K562 (cell line): ENCODE measurements around the gene CHD2. TPM values are rescaled to one million over a fixed set of nuclear protein-coding genes. Genes with fewer than 3 reads are reported as not detected.

ENCODE experiments used
- TEAD2 ChIP-seq: fragments of 450-650 bp; IDR thresholded peaks from 2 replicates; pipeline ENCODE4 v1.6.1; 2016; ENCODE audit warnings: missing genetic modification characterization, control low read depth, missing compliant biosample characterization
- ZNF431 ChIP-seq: sonication (generic); formaldehyde crosslinking; IDR thresholded peaks from 2 replicates; pipeline ENCODE4 v1.8.0; 2022; ENCODE audit warnings: mild to moderate bottlenecking, missing genetic modification reagents
- polyA plus RNA-seq, 8 experiments: library from polyadenylated mRNA; depleted of rRNA in 4 of 8; stranded (reverse) in 5 of 8; unstranded in 3 of 8; fragments of >200 nt; fragmentation: Nextera tagmentation in 2 of 8; fragmentation: Illumina TruSeq in 1 of 8; extraction: Ambion mirVana in 2 of 8; extraction: Trizol in 1 of 8; gene quantifications; 2 replicates each; pipeline versions ENCODE4 v1.2.1 to v1.2.3, GENCODE V29; 2011 to 2014; ENCODE audit warnings: inconsistent platforms in 1 of 8, missing spikeins in 1 of 8
- total RNA-seq, 7 experiments: library from RNA; depleted of rRNA in 6 of 7; stranded (reverse); fragments of >200 nt in 6 of 7; fragmentation: Illumina TruSeq in 2 of 7; extraction: Trizol in 2 of 7; gene quantifications; 2 replicates each; pipeline versions ENCODE4 v1.2.1 to v1.2.3, GENCODE V29; 2011 to 2021; ENCODE audit warnings: low replicate concordance in 1 of 7
- TF ChIP-seq, protein P1 (sequence below): fragments of 200-600 bp; sonication (generic); IDR thresholded peaks from one replicate; pipeline ENCODE4 v1.6.1; 2012; ENCODE audit warnings: mild to moderate bottlenecking, low read depth, low read length, inconsistent platforms
- TF ChIP-seq, protein P2 (sequence below), 2 experiments: fragments of 450-650 bp; IDR thresholded peaks; 2 replicates each; pipeline ENCODE4 v1.6.1; 2016
- TF ChIP-seq, protein P3 (sequence below): fragments of 250-450 bp; sonication (Bioruptor Pico); IDR thresholded peaks from 2 replicates; pipeline ENCODE4 v1.5.0; 2021; ENCODE audit warnings: mild to moderate bottlenecking, moderate library complexity

The CHD2 gene
- total and polyA plus RNA-seq, 9 of the 15 experiments (the other 6 are each of a cell fraction or from before 2014, with no cell fraction given) = 38.9 to 70.8 (median 56.2) TPM

GRCh38 chr15:92903966-92904721, 4.0 kb downstream of the CHD2 start (continued):
- TF ChIP-seq, protein P1, sequence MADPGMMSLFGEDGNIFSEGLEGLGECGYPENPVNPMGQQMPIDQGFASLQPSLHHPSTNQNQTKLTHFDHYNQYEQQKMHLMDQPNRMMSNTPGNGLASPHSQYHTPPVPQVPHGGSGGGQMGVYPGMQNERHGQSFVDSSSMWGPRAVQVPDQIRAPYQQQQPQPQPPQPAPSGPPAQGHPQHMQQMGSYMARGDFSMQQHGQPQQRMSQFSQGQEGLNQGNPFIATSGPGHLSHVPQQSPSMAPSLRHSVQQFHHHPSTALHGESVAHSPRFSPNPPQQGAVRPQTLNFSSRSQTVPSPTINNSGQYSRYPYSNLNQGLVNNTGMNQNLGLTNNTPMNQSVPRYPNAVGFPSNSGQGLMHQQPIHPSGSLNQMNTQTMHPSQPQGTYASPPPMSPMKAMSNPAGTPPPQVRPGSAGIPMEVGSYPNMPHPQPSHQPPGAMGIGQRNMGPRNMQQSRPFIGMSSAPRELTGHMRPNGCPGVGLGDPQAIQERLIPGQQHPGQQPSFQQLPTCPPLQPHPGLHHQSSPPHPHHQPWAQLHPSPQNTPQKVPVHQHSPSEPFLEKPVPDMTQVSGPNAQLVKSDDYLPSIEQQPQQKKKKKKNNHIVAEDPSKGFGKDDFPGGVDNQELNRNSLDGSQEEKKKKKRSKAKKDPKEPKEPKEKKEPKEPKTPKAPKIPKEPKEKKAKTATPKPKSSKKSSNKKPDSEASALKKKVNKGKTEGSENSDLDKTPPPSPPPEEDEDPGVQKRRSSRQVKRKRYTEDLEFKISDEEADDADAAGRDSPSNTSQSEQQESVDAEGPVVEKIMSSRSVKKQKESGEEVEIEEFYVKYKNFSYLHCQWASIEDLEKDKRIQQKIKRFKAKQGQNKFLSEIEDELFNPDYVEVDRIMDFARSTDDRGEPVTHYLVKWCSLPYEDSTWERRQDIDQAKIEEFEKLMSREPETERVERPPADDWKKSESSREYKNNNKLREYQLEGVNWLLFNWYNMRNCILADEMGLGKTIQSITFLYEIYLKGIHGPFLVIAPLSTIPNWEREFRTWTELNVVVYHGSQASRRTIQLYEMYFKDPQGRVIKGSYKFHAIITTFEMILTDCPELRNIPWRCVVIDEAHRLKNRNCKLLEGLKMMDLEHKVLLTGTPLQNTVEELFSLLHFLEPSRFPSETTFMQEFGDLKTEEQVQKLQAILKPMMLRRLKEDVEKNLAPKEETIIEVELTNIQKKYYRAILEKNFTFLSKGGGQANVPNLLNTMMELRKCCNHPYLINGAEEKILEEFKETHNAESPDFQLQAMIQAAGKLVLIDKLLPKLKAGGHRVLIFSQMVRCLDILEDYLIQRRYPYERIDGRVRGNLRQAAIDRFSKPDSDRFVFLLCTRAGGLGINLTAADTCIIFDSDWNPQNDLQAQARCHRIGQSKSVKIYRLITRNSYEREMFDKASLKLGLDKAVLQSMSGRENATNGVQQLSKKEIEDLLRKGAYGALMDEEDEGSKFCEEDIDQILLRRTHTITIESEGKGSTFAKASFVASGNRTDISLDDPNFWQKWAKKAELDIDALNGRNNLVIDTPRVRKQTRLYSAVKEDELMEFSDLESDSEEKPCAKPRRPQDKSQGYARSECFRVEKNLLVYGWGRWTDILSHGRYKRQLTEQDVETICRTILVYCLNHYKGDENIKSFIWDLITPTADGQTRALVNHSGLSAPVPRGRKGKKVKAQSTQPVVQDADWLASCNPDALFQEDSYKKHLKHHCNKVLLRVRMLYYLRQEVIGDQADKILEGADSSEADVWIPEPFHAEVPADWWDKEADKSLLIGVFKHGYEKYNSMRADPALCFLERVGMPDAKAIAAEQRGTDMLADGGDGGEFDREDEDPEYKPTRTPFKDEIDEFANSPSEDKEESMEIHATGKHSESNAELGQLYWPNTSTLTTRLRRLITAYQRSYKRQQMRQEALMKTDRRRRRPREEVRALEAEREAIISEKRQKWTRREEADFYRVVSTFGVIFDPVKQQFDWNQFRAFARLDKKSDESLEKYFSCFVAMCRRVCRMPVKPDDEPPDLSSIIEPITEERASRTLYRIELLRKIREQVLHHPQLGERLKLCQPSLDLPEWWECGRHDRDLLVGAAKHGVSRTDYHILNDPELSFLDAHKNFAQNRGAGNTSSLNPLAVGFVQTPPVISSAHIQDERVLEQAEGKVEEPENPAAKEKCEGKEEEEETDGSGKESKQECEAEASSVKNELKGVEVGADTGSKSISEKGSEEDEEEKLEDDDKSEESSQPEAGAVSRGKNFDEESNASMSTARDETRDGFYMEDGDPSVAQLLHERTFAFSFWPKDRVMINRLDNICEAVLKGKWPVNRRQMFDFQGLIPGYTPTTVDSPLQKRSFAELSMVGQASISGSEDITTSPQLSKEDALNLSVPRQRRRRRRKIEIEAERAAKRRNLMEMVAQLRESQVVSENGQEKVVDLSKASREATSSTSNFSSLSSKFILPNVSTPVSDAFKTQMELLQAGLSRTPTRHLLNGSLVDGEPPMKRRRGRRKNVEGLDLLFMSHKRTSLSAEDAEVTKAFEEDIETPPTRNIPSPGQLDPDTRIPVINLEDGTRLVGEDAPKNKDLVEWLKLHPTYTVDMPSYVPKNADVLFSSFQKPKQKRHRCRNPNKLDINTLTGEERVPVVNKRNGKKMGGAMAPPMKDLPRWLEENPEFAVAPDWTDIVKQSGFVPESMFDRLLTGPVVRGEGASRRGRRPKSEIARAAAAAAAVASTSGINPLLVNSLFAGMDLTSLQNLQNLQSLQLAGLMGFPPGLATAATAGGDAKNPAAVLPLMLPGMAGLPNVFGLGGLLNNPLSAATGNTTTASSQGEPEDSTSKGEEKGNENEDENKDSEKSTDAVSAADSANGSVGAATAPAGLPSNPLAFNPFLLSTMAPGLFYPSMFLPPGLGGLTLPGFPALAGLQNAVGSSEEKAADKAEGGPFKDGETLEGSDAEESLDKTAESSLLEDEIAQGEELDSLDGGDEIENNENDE = no peak
- TF ChIP-seq, protein P2, sequence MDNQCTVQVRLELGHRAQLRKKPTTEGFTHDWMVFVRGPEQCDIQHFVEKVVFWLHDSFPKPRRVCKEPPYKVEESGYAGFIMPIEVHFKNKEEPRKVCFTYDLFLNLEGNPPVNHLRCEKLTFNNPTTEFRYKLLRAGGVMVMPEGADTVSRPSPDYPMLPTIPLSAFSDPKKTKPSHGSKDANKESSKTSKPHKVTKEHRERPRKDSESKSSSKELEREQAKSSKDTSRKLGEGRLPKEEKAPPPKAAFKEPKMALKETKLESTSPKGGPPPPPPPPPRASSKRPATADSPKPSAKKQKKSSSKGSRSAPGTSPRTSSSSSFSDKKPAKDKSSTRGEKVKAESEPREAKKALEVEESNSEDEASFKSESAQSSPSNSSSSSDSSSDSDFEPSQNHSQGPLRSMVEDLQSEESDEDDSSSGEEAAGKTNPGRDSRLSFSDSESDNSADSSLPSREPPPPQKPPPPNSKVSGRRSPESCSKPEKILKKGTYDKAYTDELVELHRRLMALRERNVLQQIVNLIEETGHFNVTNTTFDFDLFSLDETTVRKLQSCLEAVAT (IDR thresholded peaks at IDR 0.05) = peak; percentile 97
- TF ChIP-seq ZNF431 (CRISPR knock-in tag) (peak; percentile 44; the same call in 1 of the 2 replicates), TEAD2 (tag) (peak; percentile 52; the same call in 1 of the 2 replicates)
- TF ChIP-seq, protein P3, sequence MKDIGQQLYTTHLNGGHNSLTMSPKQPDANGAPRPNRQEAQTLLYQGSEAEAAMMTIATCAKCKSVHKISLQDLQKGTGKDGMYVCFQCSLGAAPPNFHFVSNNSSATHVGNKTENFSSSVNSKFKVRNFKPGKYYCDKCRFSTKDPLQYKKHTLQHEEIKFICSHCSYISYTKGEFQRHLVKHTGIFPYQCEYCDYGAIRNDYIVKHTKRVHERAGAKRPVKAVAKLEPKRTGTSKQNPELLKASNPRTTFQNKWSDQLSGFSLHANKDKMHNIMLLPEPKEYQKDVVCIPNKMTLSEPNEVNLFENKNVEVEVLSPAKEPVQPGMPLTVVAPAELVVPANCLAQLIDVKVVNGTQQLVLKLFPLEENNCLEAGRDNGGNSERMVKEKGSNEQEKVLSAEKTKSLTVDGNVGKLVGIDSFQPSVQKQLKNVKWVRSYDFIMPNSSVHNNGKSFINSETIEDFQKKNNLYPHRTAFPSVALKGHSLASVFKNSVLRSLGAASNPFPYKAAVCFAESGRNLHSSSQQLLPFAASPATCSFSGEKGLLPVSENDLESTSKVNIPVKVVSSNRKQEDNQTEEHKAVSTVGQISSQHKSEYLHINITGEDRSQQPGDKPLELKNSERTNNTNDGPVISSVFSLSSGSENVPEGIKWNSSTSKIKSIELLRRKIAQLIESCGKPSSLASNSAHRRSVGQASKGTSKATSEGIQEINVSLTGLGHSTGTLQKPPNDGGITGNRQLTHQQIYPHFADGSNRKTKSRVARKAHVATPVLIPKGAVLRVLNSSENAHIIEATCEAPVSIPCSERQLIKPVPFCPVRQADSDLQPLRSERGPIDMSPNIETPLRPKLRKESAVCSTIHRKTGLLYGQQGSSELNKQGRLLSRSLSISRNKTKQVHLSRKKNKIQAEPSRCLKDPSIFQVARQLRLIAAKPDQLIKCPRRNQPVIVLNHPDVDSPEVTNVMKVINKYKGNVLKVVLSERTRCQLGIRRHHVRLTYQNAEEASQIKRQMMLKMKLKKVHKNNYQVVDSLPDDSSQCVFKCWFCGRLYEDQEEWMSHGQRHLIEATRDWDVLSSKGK (CRISPR knock-in tag) = no peak
